ENCODE results near the gene TMEM181.
"Not testable (repeated sequence)": the region's sequence is repeated elsewhere in the genome, so short reads cannot be mapped to it uniquely, and the experiment has no call there.

Gene TMEM181

GRCh38 chr6:158595223-158595622 lies 35.3 kb downstream of the TMEM181 start:
- no peak for DNase-seq (ENCODE audit: low read depth)

GRCh38 chr6:158596861-158597260 lies 37.0 kb downstream of the TMEM181 start:
- DNase-seq (ENCODE audit: low read depth) = no peak

GRCh38 chr6:158597565-158597964 lies 37.7 kb downstream of the TMEM181 start:
- DNase-seq (ENCODE audit: low read depth) = no peak

- no peak for DNase-seq (ENCODE audit: low read depth)
Measured at GRCh38 chr6:158599635-158600034, 39.7 kb downstream of the TMEM181 start.

- DNase-seq (ENCODE audit: low read depth) = no peak
Measured at GRCh38 chr6:158603261-158604047, 43.6 kb downstream of the TMEM181 start.

- DNase-seq (ENCODE audit: low read depth) = no peak
Measured at GRCh38 chr6:158604048-158604406, 44.1 kb downstream of the TMEM181 start.

- peak; percentile 43 for DNase-seq (ENCODE audit: low read depth)
Measured at GRCh38 chr6:158605266-158605878, 45.5 kb downstream of the TMEM181 start.

GRCh38 chr6:158606011-158606410 lies 46.1 kb downstream of the TMEM181 start:
- DNase-seq (ENCODE audit: low read depth) = not testable (repeated sequence)

- DNase-seq (ENCODE audit: low read depth) = no peak
Measured at GRCh38 chr6:158606935-158607334, 47.0 kb downstream of the TMEM181 start.

GRCh38 chr6:158607411-158608170 lies 47.7 kb downstream of the TMEM181 start:
- DNase-seq (ENCODE audit: low read depth) = no peak

- no peak for DNase-seq (ENCODE audit: low read depth)
Measured at GRCh38 chr6:158608221-158608620, 48.3 kb downstream of the TMEM181 start.

GRCh38 chr6:158609455-158610155 lies 49.7 kb downstream of the TMEM181 start:
- DNase-seq (ENCODE audit: low read depth) = no peak

GRCh38 chr6:158610319-158610968 lies 50.6 kb downstream of the TMEM181 start:
- DNase-seq (ENCODE audit: low read depth) = no peak

- no peak for DNase-seq (ENCODE audit: low read depth)
Measured at GRCh38 chr6:158611039-158611438, 51.1 kb downstream of the TMEM181 start.

GRCh38 chr6:158611541-158612370 lies 51.9 kb downstream of the TMEM181 start:
- DNase-seq (ENCODE audit: low read depth) = no peak

- DNase-seq (ENCODE audit: low read depth) = not testable (repeated sequence)
Measured at GRCh38 chr6:158614606-158615005, 54.7 kb downstream of the TMEM181 start.

- not testable (repeated sequence) for DNase-seq (ENCODE audit: low read depth)
Measured at GRCh38 chr6:158618289-158618688, 58.4 kb downstream of the TMEM181 start.

GRCh38 chr6:158619922-158620801 lies 60.3 kb downstream of the TMEM181 start:
- DNase-seq (ENCODE audit: low read depth) = no peak

GRCh38 chr6:158620963-158621693 lies 61.2 kb downstream of the TMEM181 start:
- DNase-seq (ENCODE audit: low read depth) = no peak

Measured in activated T-cell treated with anti-CD3 and anti-CD28 coated beads for 48 hours (primary cell).